Pancreas (tissue), 10 donors: ENCODE measurements around the gene NIPAL3. TPM values are rescaled to one million over a fixed set of nuclear protein-coding genes. Genes with fewer than 3 reads are reported as not detected.

Experiments
- ATAC-seq, 4 donors: fragments of 200-7000 bp; cut with Tn5 transposase; one replicate each; pipeline versions ENCODE4 v1.8.0 to v1.9.1; 2020; ENCODE audit warnings: mild to moderate bottlenecking in 4 of 4, moderate library complexity in 4 of 4
- DNase-seq, 6 donors: peaks; one replicate each; pipeline ENCODE4 v3.0.0-alpha.2; 2020
- FAIRE-seq: peaks from 2 replicates; lab custom pipeline; 2012; peaks lifted over from hg19 to GRCh38; lab: Jason Lieb, UNC
- H3K27ac ChIP-seq, 4 donors: fragments of 200-600 bp; sonication (generic); 1 replicate in 3 of 4; 2 replicates in 1 of 4; pipeline versions ENCODE4 v1.5.0 to v1.8.0; 2020
- H3K27me3 ChIP-seq, 4 donors: fragments of 200-600 bp; one replicate each; pipeline ENCODE4 v1.8.0; 2021
- H3K36me3 ChIP-seq, 3 donors: fragments of 200-600 bp; sonication (generic) in 1 of 3; one replicate each; pipeline versions ENCODE4 v1.5.0 to v1.8.0; 2020 to 2021
- H3K4me1 ChIP-seq, 3 donors: fragments of 200-600 bp; one replicate each; pipeline ENCODE4 v1.8.0; 2021
- H3K4me3 ChIP-seq, 4 donors: fragments of 200-600 bp; sonication (generic) in 2 of 4; one replicate each; pipeline versions ENCODE4 v1.5.0 to v1.8.0; 2020 to 2021
- H3K9me3 ChIP-seq, 4 donors: fragments of 200-600 bp; one replicate each; pipeline ENCODE4 v1.8.0; 2021
- CTCF ChIP-seq, 4 donors: fragments of 200-600 bp; sonication (generic) in 3 of 4; IDR thresholded peaks; one replicate each; pipeline versions ENCODE4 v1.5.0 to v1.8.0; 2021; ENCODE audit warnings: antibody characterized with exemption in 4 of 4
- WGBS, 2 donors: extraction: QIAGEN DNeasy Blood & Tissue Kit; methylation state at CpG; one replicate each; pipeline ENCODE4 v1.1.7; 2013; 5-methylcytosine and 5-hydroxymethylcytosine counted together
- intact Hi-C, 3 donors: fragments of 100-400 bp; cut with DNase I; formaldehyde crosslinking; loops; one replicate each; pipeline versions ENCODE4 v1.11.1 to v1.14.2; 2022
- polyA plus RNA-seq, 2 donors: library from polyadenylated mRNA; stranded (reverse); fragments of 200-250 nt; gene quantifications; one replicate each; pipeline ENCODE4 v1.2.3, GENCODE V29; 2013
- total RNA-seq, 6 donors: library from RNA; stranded (reverse); fragmentation: NEBNext Ultra II Directional in 4 of 6; extraction: Animal tissue kit (Norgen Biotek cat#: 25700) in 4 of 6; gene quantifications; one replicate each; pipeline versions ENCODE4 v1.2.1 to v1.2.4, GENCODE V29; 2021 to 2023
- donor health status: healthy with polysubstance abuse.
- donor health status: DM: no; HTN: no; CAD: no; lungs with moderate emphysema.
- donor health status: DM: no; HTN: no; CAD: no.
- donor health status: control.
- donor health status: control.
- donor health status: Bipolar disorder and iron deficiency.
- donor health status: DM: yes; HTN: yes; CAD: no.
- donor health status: DM: no; HTN: no; CAD: no.
- donor health status: DM: no; HTN: no; CAD: no.
- donor health status: DM: yes; HTN: yes; CAD: no.

NIPAL3 gene
- total and polyA plus RNA-seq, 8 donors, result 7.2 to 25.4 (median 18.5) TPM

- ATAC-seq, result no peak
- FAIRE-seq, result no peak
- Histone ChIP-seq H3K4me1 (no peaks in the 10 kb centered on the region), H3K9me3 (no peaks in the 10 kb centered on the region), H3K27me3 (no peaks in the 10 kb centered on the region), H3K4me3 (no peak overlapping the region), H3K36me3 (peaks cover 0 to 24% (median 5%) of the 10 kb centered on the region in 3 donors), H3K27ac (no peak overlapping the region)
- 68 to 69% methylated on average over 14 of the region's 14 CpGs for WGBS, 2 donors
- intact Hi-C loops, result no loop called here
- DNase-seq, result no peak
- TF ChIP-seq CTCF (IDR thresholded peaks at IDR 0.05), result no peak
Observed at GRCh38 chr1:24463776-24464735, 48.5 kb downstream of the NIPAL3 start.

- no peak for FAIRE-seq
- DNase-seq, result no peak
Observed at GRCh38 chr1:24465099-24465498, 49.5 kb downstream of the NIPAL3 start.

GRCh38 chr1:24465638-24466037 lies 50.0 kb downstream of the NIPAL3 start:
- 96 to 98% methylated on average over 2 of the region's 2 CpGs for WGBS, 2 donors
- intact Hi-C loops, result no loop called here
- H3K27ac ChIP-seq, result no peak overlapping the region
- no peaks in the 10 kb centered on the region for H3K9me3 ChIP-seq
- DNase-seq, result no peak
- no peak for FAIRE-seq
- no peak overlapping the region for H3K4me3 ChIP-seq
- H3K27me3 ChIP-seq, result no peaks in the 10 kb centered on the region
- H3K36me3 ChIP-seq, result peaks cover 0 to 13% (median 5%) of the 10 kb centered on the region in 3 donors
- no peaks in the 10 kb centered on the region for H3K4me1 ChIP-seq
- no peak for TF ChIP-seq CTCF (IDR thresholded peaks at IDR 0.05)
- no peak for ATAC-seq

More at GRCh38 chr1:24465099-24465498, 49.5 kb downstream of the NIPAL3 start:
- 71 to 73% methylated on average over 4 of the region's 4 CpGs for WGBS, 2 donors
- no peak for ATAC-seq
- H3K27me3 ChIP-seq, result no peaks in the 10 kb centered on the region
- no peak for TF ChIP-seq CTCF (IDR thresholded peaks at IDR 0.05)
- peaks cover 0 to 13% (median 5%) of the 10 kb centered on the region in 3 donors for H3K36me3 ChIP-seq
- intact Hi-C loops, result no loop called here
- no peaks in the 10 kb centered on the region for H3K9me3 ChIP-seq
- no peak overlapping the region for H3K27ac ChIP-seq
- no peak overlapping the region for H3K4me3 ChIP-seq
- H3K4me1 ChIP-seq, result no peaks in the 10 kb centered on the region

DNA sequence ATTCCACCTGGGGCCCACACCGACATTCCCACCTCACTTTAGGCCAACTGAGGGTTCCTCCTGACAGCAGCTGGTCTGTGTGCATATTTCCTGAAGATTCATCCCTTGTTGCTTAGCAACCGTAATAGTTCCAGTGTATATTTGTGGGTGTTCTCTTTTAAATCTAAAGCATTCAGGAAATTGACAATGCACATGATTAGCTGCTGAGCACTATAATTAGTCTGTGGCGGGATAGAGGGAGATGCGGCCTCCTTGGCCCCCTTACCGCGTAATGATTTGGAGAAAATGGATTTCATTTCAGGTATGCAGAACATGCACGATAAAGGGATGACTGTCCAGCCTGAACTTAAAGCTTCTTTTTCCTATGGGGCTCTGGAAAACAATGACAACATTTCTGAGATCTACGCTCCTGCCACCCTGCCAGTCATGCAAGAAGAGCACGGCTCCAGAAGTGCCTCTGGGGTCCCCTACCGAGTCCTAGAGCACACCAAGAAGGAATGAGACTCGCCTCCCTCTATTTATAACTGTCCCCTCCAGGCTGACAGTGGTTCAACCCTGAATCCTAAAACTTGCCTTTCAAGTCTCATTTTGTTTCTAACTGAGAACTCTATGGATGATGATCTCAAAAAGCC lies 53.2 kb downstream of the NIPAL3 start:
- 88 to 91% methylated on average over 11 of the region's 11 CpGs for WGBS, 2 donors

More for the DNA sequence above, 53.2 kb downstream of the NIPAL3 start:
- ATAC-seq, result no peak
- no peak for FAIRE-seq
- H3K27me3 ChIP-seq, result no peaks in the 10 kb centered on the region
- H3K36me3 ChIP-seq, result peaks cover 0 to 7% (median 5%) of the 10 kb centered on the region in 3 donors
- intact Hi-C loops, result no loop called here
- DNase-seq, result no peak
- peaks cover 8 to 17% (median 8%) of the 10 kb centered on the region in 3 donors for H3K4me1 ChIP-seq
- no peak overlapping the region for H3K27ac ChIP-seq
- H3K4me3 ChIP-seq, result no peak overlapping the region
- TF ChIP-seq CTCF (IDR thresholded peaks at IDR 0.05), result no peak
- H3K9me3 ChIP-seq, result no peaks in the 10 kb centered on the region
